Hepatocyte (in vitro differentiated cells): ENCODE data around the gene CXCL8. TPM values are rescaled to one million over a fixed set of nuclear protein-coding genes. Genes with fewer than 3 reads are reported as not detected.

Source experiments
- DNase-seq: peaks from one replicate; pipeline ENCODE4 v3.0.0-alpha.2; 2016; ENCODE audit warnings: low spot score
- H2AFZ ChIP-seq: fragments of 200-600 bp; sonication (generic); 2 replicates; pipeline ENCODE4 v1.6.0; 2016; ENCODE audit warnings: antibody characterized with exemption, mild to moderate bottlenecking
- H3K27ac ChIP-seq: fragments of 200-600 bp; sonication (generic); 2 replicates; pipeline ENCODE4 v1.5.1; 2016; ENCODE audit warnings: mild to moderate bottlenecking
- H3K27me3 ChIP-seq: fragments of 200-600 bp; sonication (generic); 2 replicates; pipeline ENCODE4 v1.6.1; 2016
- H3K36me3 ChIP-seq: fragments of 200-600 bp; sonication (generic); replicated peaks from 2 replicates; pipeline ENCODE4 v1.5.1; 2016; ENCODE audit warnings: low read depth; ENCODE audit not compliant: insufficient read depth
- H3K4me1 ChIP-seq: fragments of 200-600 bp; sonication (generic); 2 replicates; pipeline ENCODE4 v1.5.1; 2016; ENCODE audit warnings: mild to moderate bottlenecking, moderate library complexity; ENCODE audit not compliant: insufficient read depth
- H3K4me2 ChIP-seq: fragments of 200-600 bp; sonication (generic); 2 replicates; pipeline ENCODE4 v1.6.0; 2016
- H3K4me3 ChIP-seq: fragments of 200-600 bp; sonication (generic); 2 replicates; pipeline ENCODE4 v1.5.1; 2016; ENCODE audit warnings: mild to moderate bottlenecking
- H3K79me2 ChIP-seq: fragments of 200-600 bp; sonication (generic); 2 replicates; pipeline ENCODE4 v1.6.0; 2017; ENCODE audit warnings: mild to moderate bottlenecking
- H3K9me2 ChIP-seq: fragments of 200-600 bp; sonication (generic); replicated peaks from 2 replicates; pipeline ENCODE4 v1.6.0; 2017; ENCODE audit warnings: mild to moderate bottlenecking; ENCODE audit not compliant: insufficient read depth
- H3K9me3 ChIP-seq: fragments of 200-600 bp; sonication (generic); 2 replicates; pipeline ENCODE4 v1.5.1; 2016; ENCODE audit warnings: low read depth, mild to moderate bottlenecking
- H4K20me1 ChIP-seq: fragments of 200-600 bp; sonication (generic); 2 replicates; pipeline ENCODE4 v1.6.0; 2016; ENCODE audit warnings: mild to moderate bottlenecking; ENCODE audit not compliant: insufficient read depth, poor library complexity, severe bottlenecking
- EZH2 ChIP-seq: fragments of 200-600 bp; sonication (generic); IDR thresholded peaks from 2 replicates; pipeline ENCODE4 v1.6.1; 2016; ENCODE audit warnings: antibody characterized with exemption, mild to moderate bottlenecking, borderline replicate concordance
- EZH2phosphoT487 ChIP-seq: fragments of 200-600 bp; sonication (generic); IDR thresholded peaks from one replicate; pipeline ENCODE4 v1.6.1; 2018; ENCODE audit warnings: antibody characterized with exemption, mild to moderate bottlenecking, low read depth, moderate library complexity; ENCODE audit not compliant: unreplicated experiment, severe bottlenecking
- WGBS: methylation state at CpG from one replicate; pipeline ENCODE4 v1.1.6; 2016; ENCODE audit warnings: low lambda C conversion rate; ENCODE audit errors: missing lambda C conversion rate; 5-methylcytosine and 5-hydroxymethylcytosine counted together
- polyA plus RNA-seq: library from polyadenylated mRNA; unstranded; fragments of >200 nt; fragmentation: Nextera tagmentation; extraction: Ambion mirVana; gene quantifications from 2 replicates; pipeline ENCODE4 v1.2.1, GENCODE V29; 2016
- total RNA-seq: library from RNA; depleted of rRNA; stranded (reverse); fragments of >200 nt; gene quantifications from 2 replicates; pipeline ENCODE4 v1.2.3, GENCODE V29; 2014
- TF ChIP-seq, protein P1 (sequence below): fragments of 200-600 bp; sonication (generic); IDR thresholded peaks from 2 replicates; pipeline ENCODE4 v1.5.1; 2016; ENCODE audit warnings: antibody characterized with exemption, mild to moderate bottlenecking; ENCODE audit not compliant: poor library complexity

The CXCL8 gene
- total and polyA plus RNA-seq, 2 experiments from 2014 or later = 21.6 to 43.9 TPM

- Histone ChIP-seq H3K79me2 (no peaks in the 10 kb centered on the region), H3K9me3 (no peaks in the 10 kb centered on the region), H3K4me2 (no peak overlapping the region), H3K36me3 (no peaks in the 10 kb centered on the region), H3K4me1 (no peaks in the 10 kb centered on the region), H3K27me3 (no peaks in the 10 kb centered on the region), H3K4me3 (no peak overlapping the region), H3K9me2 (no peaks in the 10 kb centered on the region), H3K27ac (no peak overlapping the region), H2AFZ (no peak overlapping the region), H4K20me1 (no peaks in the 10 kb centered on the region)
- TF ChIP-seq EZH2phosphoT487 (no peak), EZH2 (no peak)
- TF ChIP-seq, protein P1, sequence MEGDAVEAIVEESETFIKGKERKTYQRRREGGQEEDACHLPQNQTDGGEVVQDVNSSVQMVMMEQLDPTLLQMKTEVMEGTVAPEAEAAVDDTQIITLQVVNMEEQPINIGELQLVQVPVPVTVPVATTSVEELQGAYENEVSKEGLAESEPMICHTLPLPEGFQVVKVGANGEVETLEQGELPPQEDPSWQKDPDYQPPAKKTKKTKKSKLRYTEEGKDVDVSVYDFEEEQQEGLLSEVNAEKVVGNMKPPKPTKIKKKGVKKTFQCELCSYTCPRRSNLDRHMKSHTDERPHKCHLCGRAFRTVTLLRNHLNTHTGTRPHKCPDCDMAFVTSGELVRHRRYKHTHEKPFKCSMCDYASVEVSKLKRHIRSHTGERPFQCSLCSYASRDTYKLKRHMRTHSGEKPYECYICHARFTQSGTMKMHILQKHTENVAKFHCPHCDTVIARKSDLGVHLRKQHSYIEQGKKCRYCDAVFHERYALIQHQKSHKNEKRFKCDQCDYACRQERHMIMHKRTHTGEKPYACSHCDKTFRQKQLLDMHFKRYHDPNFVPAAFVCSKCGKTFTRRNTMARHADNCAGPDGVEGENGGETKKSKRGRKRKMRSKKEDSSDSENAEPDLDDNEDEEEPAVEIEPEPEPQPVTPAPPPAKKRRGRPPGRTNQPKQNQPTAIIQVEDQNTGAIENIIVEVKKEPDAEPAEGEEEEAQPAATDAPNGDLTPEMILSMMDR = no peak
- 88% methylated on average over 1 of the region's 1 CpG for WGBS
- no peak for DNase-seq
Measured at GRCh38 chr4:73721909-73722308, 18.5 kb upstream of the CXCL8 start.

- 83% methylated on average over 4 of the region's 4 CpGs for WGBS
- Histone ChIP-seq H3K36me3 (no peaks in the 10 kb centered on the region), H3K27me3 (no peaks in the 10 kb centered on the region), H3K27ac (no peak overlapping the region), H3K4me1 (no peaks in the 10 kb centered on the region), H4K20me1 (no peaks in the 10 kb centered on the region), H3K4me3 (no peak overlapping the region), H2AFZ (no peak overlapping the region), H3K9me2 (no peaks in the 10 kb centered on the region), H3K79me2 (no peaks in the 10 kb centered on the region), H3K9me3 (no peaks in the 10 kb centered on the region), H3K4me2 (no peak overlapping the region)
- no peak for DNase-seq
- TF ChIP-seq, protein P1 = no peak
- no peak for TF ChIP-seq EZH2phosphoT487
- TF ChIP-seq EZH2 = no peak
Measured at GRCh38 chr4:73723023-73723422, 17.3 kb upstream of the CXCL8 start.

- H3K4me3 ChIP-seq = no peak overlapping the region
- no peak overlapping the region for H3K27ac ChIP-seq
- TF ChIP-seq, protein P1 = no peak
- TF ChIP-seq EZH2 (no peak), EZH2phosphoT487 (no peak)
- WGBS = 91% methylated on average over 6 of the region's 6 CpGs
- H4K20me1 ChIP-seq = no peaks in the 10 kb centered on the region
- no peaks in the 10 kb centered on the region for H3K79me2 ChIP-seq
- no peaks in the 10 kb centered on the region for H3K9me2 ChIP-seq
- H2AFZ ChIP-seq = no peak overlapping the region
- H3K4me1 ChIP-seq = no peaks in the 10 kb centered on the region
- DNase-seq = no peak
- H3K36me3 ChIP-seq = no peaks in the 10 kb centered on the region
- H3K9me3 ChIP-seq = no peaks in the 10 kb centered on the region
- no peaks in the 10 kb centered on the region for H3K27me3 ChIP-seq
- no peak overlapping the region for H3K4me2 ChIP-seq
Measured at GRCh38 chr4:73723928-73724327, 16.4 kb upstream of the CXCL8 start.

GRCh38 chr4:73725510-73725909 is 14.9 kb upstream of the CXCL8 start:
- no peaks in the 10 kb centered on the region for H3K79me2 ChIP-seq
- TF ChIP-seq EZH2phosphoT487 (no peak), EZH2 (no peak)
- TF ChIP-seq, protein P1 = no peak
- no peaks in the 10 kb centered on the region for H3K4me1 ChIP-seq
- H3K4me2 ChIP-seq = no peak overlapping the region
- DNase-seq = no peak
- no peak overlapping the region for H3K27ac ChIP-seq
- no peaks in the 10 kb centered on the region for H3K36me3 ChIP-seq
- H3K27me3 ChIP-seq = no peaks in the 10 kb centered on the region
- WGBS = 88% methylated on average over 4 of the region's 4 CpGs
- no peak overlapping the region for H2AFZ ChIP-seq
- H4K20me1 ChIP-seq = no peaks in the 10 kb centered on the region
- no peaks in the 10 kb centered on the region for H3K9me3 ChIP-seq
- no peaks in the 10 kb centered on the region for H3K9me2 ChIP-seq
- no peak overlapping the region for H3K4me3 ChIP-seq
